A549 (cell line): ENCODE results near the gene WDR49. TPM values are rescaled to one million over a fixed set of nuclear protein-coding genes. Genes with fewer than 3 reads are reported as not detected.
A peak's percentile ranks its signal among the peaks of the same experiment; 100 is the strongest.
"Not testable (repeated sequence)": the region's sequence is repeated elsewhere in the genome, so short reads cannot be mapped to it uniquely, and the experiment has no call there.

ENCODE experiments used
- ATAC-seq, 2 experiments: fragments of 200-7000 bp in 1 of 2; fragments of >200 bp in 1 of 2; cut with Nextera tagmentation in 1 of 2; cut with Tn5 transposase in 1 of 2; 3 replicates each; pipeline versions ENCODE4 v1.8.0 to v1.9.1; 2018 to 2020; ENCODE audit warnings: mild to moderate bottlenecking in 1 of 2, moderate library complexity in 1 of 2
- CTCF ChIA-PET: fragments of 300-600 bp; sonication (Branson Sonifier 250); formaldehyde crosslinking; extraction: SDS; loops from one replicate; lab custom pipeline; 2021; ENCODE audit warnings: antibody characterized with exemption, inconsistent platforms; lab: Yijun Ruan, JAX
- POLR2A ChIA-PET: fragments of 350-600 bp; formaldehyde crosslinking; extraction: SDS; loops from one replicate; lab custom pipeline; 2021; ENCODE audit warnings: antibody characterized with exemption, inconsistent platforms; lab: Yijun Ruan, JAX
- DNase-seq, 2 experiments: peaks; one replicate each; pipeline versions ENCODE4 v3.0.0 to v3.0.0-alpha.2; 2011 to 2016; ENCODE audit warnings: low read depth in 1 of 2, low spot score in 1 of 2
- FAIRE-seq: peaks from 2 replicates; lab custom pipeline; 2011; peaks lifted over from hg19 to GRCh38; lab: Jason Lieb, UNC
- H3K27ac ChIP-seq, 2 experiments: fragments of >200 bp; sonication (Bioruptor Twin); formaldehyde crosslinking; 3 replicates each; pipeline ENCODE4 v1.5.1; 2016 to 2017
- H3K4me1 ChIP-seq: fragments of >200 bp; sonication (Bioruptor Twin); formaldehyde crosslinking; 3 replicates; pipeline ENCODE4 v1.6.1; 2016
- H3K4me2 ChIP-seq: fragments of >200 bp; sonication (Bioruptor Twin); formaldehyde crosslinking; 3 replicates; pipeline ENCODE4 v1.6.1; 2016
- H3K4me3 ChIP-seq: fragments of >200 bp; sonication (Bioruptor Twin); formaldehyde crosslinking; 3 replicates; pipeline ENCODE4 v1.5.1; 2016
- H3K9me3 ChIP-seq: fragments of >200 bp; sonication (Bioruptor Twin); formaldehyde crosslinking; 3 replicates; pipeline ENCODE4 v1.6.1; 2016
- BHLHE40 ChIP-seq: IDR thresholded peaks from 2 replicates; pipeline ENCODE4 v1.6.1; 2012; ENCODE audit warnings: low read depth, low read length, inconsistent platforms
- CBX8 ChIP-seq: fragments of 200-600 bp; sonication (generic); IDR thresholded peaks from 2 replicates; pipeline ENCODE4 v1.6.1; 2016
- CHD2 ChIP-seq: fragments of 150-350 bp; IDR thresholded peaks from 2 replicates; pipeline ENCODE4 v1.6.1; 2014; ENCODE audit warnings: low read length; ENCODE audit not compliant: partially characterized antibody
- EHF ChIP-seq: fragments of 250-450 bp; sonication (Bioruptor Pico); IDR thresholded peaks from 2 replicates; pipeline ENCODE4 v1.5.0; 2020; ENCODE audit warnings: mild to moderate bottlenecking
- EHMT2 ChIP-seq: fragments of 200-600 bp; sonication (generic); IDR thresholded peaks from 2 replicates; pipeline ENCODE4 v1.6.1; 2016; ENCODE audit warnings: antibody characterized with exemption, low read depth, mild to moderate bottlenecking, moderate library complexity
- ESRRA ChIP-seq: fragments of 150-350 bp; IDR thresholded peaks from 2 replicates; pipeline ENCODE4 v1.6.1; 2014; ENCODE audit warnings: mild to moderate bottlenecking, low read length, borderline replicate concordance
- FOSB ChIP-seq: fragments of 250-450 bp; sonication (Bioruptor Pico); IDR thresholded peaks from 2 replicates; pipeline ENCODE4 v1.5.0; 2020; ENCODE audit warnings: mild to moderate bottlenecking, moderate library complexity
- FOSL2 ChIP-seq, 2 experiments: fragments of 450-650 bp in 1 of 2; fragments of >200 bp in 1 of 2; sonication (Bioruptor Twin) in 1 of 2; formaldehyde crosslinking; IDR thresholded peaks; 2 replicates each; pipeline versions ENCODE4 v1.5.0 to v1.6.1; 2016 to 2020; ENCODE audit warnings: mild to moderate bottlenecking in 1 of 2, moderate library complexity in 1 of 2
- GATA3 ChIP-seq: IDR thresholded peaks from 2 replicates; pipeline ENCODE4 v1.6.1; 2012; ENCODE audit warnings: borderline replicate concordance
- HDAC2 ChIP-seq: fragments of 200-600 bp; sonication (generic); IDR thresholded peaks from 2 replicates; pipeline ENCODE4 v1.6.1; 2016
- JUN ChIP-seq, 2 experiments: fragments of >200 bp; sonication (Bioruptor Twin); formaldehyde crosslinking; IDR thresholded peaks; 2 replicates in 1 of 2; 3 replicates in 1 of 2; pipeline ENCODE4 v1.6.1; 2016 to 2017
- JUNB ChIP-seq: fragments of >200 bp; sonication (Bioruptor Twin); formaldehyde crosslinking; IDR thresholded peaks from 2 replicates; pipeline ENCODE4 v1.6.1; 2016
- KDM1A ChIP-seq: fragments of 200-600 bp; sonication (generic); IDR thresholded peaks from 2 replicates; pipeline ENCODE4 v1.6.1; 2016; ENCODE audit warnings: low read depth, mild to moderate bottlenecking
- MAFK ChIP-seq: fragments of 450-650 bp; IDR thresholded peaks from 2 replicates; pipeline ENCODE4 v1.6.1; 2014; ENCODE audit not compliant: partially characterized antibody
- MYC ChIP-seq: IDR thresholded peaks from 2 replicates; pipeline ENCODE4 v1.6.1; 2012; ENCODE audit warnings: mild to moderate bottlenecking, inconsistent platforms, low read length, improper control_type of control experiment, borderline replicate concordance
- NPAS2 ChIP-seq: fragments of 250-450 bp; sonication (Bioruptor Pico); IDR thresholded peaks from 2 replicates; pipeline ENCODE4 v1.8.0; 2022; ENCODE audit warnings: mild to moderate bottlenecking, moderate library complexity, borderline replicate concordance
- NR3C1 ChIP-seq: fragments of >200 bp; sonication (Bioruptor Twin); formaldehyde crosslinking; IDR thresholded peaks from 3 replicates; pipeline ENCODE4 v1.6.1; 2017
- PHF8 ChIP-seq: fragments of 200-600 bp; sonication (generic); IDR thresholded peaks from 2 replicates; pipeline ENCODE4 v1.6.1; 2016; ENCODE audit warnings: low read depth, mild to moderate bottlenecking, antibody characterized with exemption, moderate library complexity, borderline replicate concordance
- RARB ChIP-seq: fragments of 250-450 bp; sonication (Bioruptor Pico); IDR thresholded peaks from 2 replicates; pipeline ENCODE4 v1.8.0; 2021; ENCODE audit warnings: mild to moderate bottlenecking, moderate library complexity
- RFX5 ChIP-seq: fragments of 450-650 bp; IDR thresholded peaks from 2 replicates; pipeline ENCODE4 v1.7.1; 2014; ENCODE audit warnings: antibody characterized with exemption, mild to moderate bottlenecking, moderate library complexity
- SMC3 ChIP-seq: fragments of >200 bp; sonication (Bioruptor Twin); formaldehyde crosslinking; IDR thresholded peaks from 3 replicates; pipeline ENCODE4 v1.6.1; 2018; ENCODE audit warnings: inconsistent platforms
- SREBF2 ChIP-seq: fragments of 450-650 bp; IDR thresholded peaks from 2 replicates; pipeline ENCODE4 v1.6.1; 2014; ENCODE audit warnings: mild to moderate bottlenecking, moderate library complexity
- TFCP2L1 ChIP-seq: fragments of 250-450 bp; sonication (Bioruptor Pico); IDR thresholded peaks from 2 replicates; pipeline ENCODE4 v1.5.0; 2021; ENCODE audit warnings: mild to moderate bottlenecking
- ZC3H11A ChIP-seq: fragments of 450-650 bp; IDR thresholded peaks from 2 replicates; pipeline ENCODE4 v1.6.1; 2014; ENCODE audit warnings: antibody characterized with exemption, mild to moderate bottlenecking
- ZFP36 ChIP-seq: fragments of 450-650 bp; IDR thresholded peaks from 2 replicates; pipeline ENCODE4 v1.6.1; 2014; ENCODE audit warnings: borderline replicate concordance; ENCODE audit not compliant: partially characterized antibody
- WGBS: methylation state at CpG from one replicate; pipeline ENCODE4 v1.1.6; 2017; ENCODE audit errors: missing lambda C conversion rate; 5-methylcytosine and 5-hydroxymethylcytosine counted together
- polyA plus RNA-seq, 4 experiments: library from polyadenylated mRNA; depleted of rRNA in 3 of 4; stranded (reverse); fragments of >200 nt; fragmentation: RNase III in 1 of 4; extraction: RNeasy Plus Mini Kit Qiagen cat#74134 plus additional on column Dnase treatment in 1 of 4; gene quantifications; 2 replicates in 3 of 4; 3 replicates in 1 of 4; pipeline ENCODE4 v1.2.3, GENCODE V29; 2011 to 2017
- TF ChIP-seq, protein P1 (sequence below): fragments of 200-600 bp; sonication (generic); IDR thresholded peaks from 2 replicates; pipeline ENCODE4 v1.6.1; 2016; ENCODE audit warnings: antibody characterized with exemption, mild to moderate bottlenecking, moderate library complexity
- TF ChIP-seq, protein P2 (sequence below): IDR thresholded peaks from 2 replicates; pipeline ENCODE4 v1.6.1; 2012
- TF ChIP-seq, protein P3 (sequence below): fragments of 250-450 bp; sonication (Bioruptor Pico); IDR thresholded peaks from 2 replicates; pipeline ENCODE4 v1.5.0; 2020; ENCODE audit warnings: low read depth, mild to moderate bottlenecking, moderate library complexity
- TF ChIP-seq, protein P4 (sequence below): fragments of >200 bp; sonication (Bioruptor Twin); formaldehyde crosslinking; IDR thresholded peaks from 2 replicates; pipeline ENCODE4 v1.6.1; 2016
- TF ChIP-seq, protein P5 (sequence below): fragments of >200 bp; sonication (Bioruptor Twin); formaldehyde crosslinking; IDR thresholded peaks from 3 replicates; pipeline ENCODE4 v1.6.1; 2016

The WDR49 gene
- polyA plus RNA-seq, 2 of the 4 experiments (the other 2 are of a cell fraction), result not detected

DNA sequence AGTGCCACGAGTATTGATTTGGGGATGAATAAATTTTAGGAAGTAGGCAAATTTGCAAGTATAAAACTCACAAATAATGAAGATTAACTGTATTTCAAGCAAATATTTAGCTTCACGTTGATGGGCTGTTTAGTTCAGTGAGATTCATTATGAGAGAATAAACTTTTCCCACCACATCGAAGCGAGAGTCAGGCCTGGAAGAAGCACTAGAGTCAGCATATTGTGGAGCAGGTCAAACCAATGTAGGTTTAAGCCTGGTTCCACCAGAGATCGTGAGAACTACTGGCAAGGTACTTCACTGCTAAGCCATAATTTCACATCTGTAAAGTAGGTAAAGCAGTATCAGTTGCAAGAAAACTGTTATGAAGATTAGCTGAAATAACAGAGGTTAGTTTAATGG lies 22.3 kb downstream of the WDR49 start:
- 14% methylated on average over 5 of the region's 5 CpGs for WGBS
- CTCF ChIA-PET, result no interaction called here
- Histone ChIP-seq H3K27ac (no peak overlapping the region), H3K4me2 (no peak overlapping the region), H3K9me3 (no peaks in the 10 kb centered on the region), H3K4me3 (no peak overlapping the region), H3K4me1 (no peaks in the 10 kb centered on the region)
- FAIRE-seq (no peak), DNase-seq (no peak), ATAC-seq (no peak)
- POLR2A ChIA-PET, result no interaction called here
- TF ChIP-seq MAFK (peak; percentile 41), ZC3H11A (no peak), JUNB (no peak)

DNA sequence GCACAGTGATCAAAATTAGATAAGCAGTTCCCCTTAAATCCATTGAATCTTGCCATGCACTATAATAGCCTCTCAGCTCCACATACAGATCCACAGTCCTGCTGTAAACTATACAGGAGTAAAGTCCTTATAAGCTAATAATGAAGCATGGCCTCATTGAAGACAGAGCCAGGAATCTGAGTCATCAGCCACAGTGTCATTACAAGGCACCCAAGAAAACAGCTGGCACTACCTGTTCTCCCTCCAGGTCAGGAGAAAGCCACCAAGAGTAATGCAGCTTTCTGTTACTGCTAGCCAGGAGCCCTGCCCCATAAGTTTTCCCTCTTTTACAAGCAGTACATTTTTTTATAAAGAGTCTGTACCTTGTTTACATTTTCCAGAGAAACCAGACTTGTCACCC lies 27.3 kb downstream of the WDR49 start:
- DNase-seq, result no peak
- CTCF ChIA-PET, result no interaction called here
- H3K27ac ChIP-seq, result no peak overlapping the region
- no peak overlapping the region for H3K4me3 ChIP-seq
- no peak for ATAC-seq
- no peak for TF ChIP-seq TFCP2L1
- TF ChIP-seq FOSL2 (IDR thresholded peaks at IDR 0.05), result no peak
- no peak for TF ChIP-seq FOSL2 (CRISPR knock-in tag; IDR thresholded peaks at IDR 0.05)
- no peak for TF ChIP-seq SMC3
- no peak for TF ChIP-seq KDM1A
- TF ChIP-seq PHF8, result no peak
- TF ChIP-seq RARB (CRISPR knock-in tag), result no peak
- TF ChIP-seq, protein P1, sequence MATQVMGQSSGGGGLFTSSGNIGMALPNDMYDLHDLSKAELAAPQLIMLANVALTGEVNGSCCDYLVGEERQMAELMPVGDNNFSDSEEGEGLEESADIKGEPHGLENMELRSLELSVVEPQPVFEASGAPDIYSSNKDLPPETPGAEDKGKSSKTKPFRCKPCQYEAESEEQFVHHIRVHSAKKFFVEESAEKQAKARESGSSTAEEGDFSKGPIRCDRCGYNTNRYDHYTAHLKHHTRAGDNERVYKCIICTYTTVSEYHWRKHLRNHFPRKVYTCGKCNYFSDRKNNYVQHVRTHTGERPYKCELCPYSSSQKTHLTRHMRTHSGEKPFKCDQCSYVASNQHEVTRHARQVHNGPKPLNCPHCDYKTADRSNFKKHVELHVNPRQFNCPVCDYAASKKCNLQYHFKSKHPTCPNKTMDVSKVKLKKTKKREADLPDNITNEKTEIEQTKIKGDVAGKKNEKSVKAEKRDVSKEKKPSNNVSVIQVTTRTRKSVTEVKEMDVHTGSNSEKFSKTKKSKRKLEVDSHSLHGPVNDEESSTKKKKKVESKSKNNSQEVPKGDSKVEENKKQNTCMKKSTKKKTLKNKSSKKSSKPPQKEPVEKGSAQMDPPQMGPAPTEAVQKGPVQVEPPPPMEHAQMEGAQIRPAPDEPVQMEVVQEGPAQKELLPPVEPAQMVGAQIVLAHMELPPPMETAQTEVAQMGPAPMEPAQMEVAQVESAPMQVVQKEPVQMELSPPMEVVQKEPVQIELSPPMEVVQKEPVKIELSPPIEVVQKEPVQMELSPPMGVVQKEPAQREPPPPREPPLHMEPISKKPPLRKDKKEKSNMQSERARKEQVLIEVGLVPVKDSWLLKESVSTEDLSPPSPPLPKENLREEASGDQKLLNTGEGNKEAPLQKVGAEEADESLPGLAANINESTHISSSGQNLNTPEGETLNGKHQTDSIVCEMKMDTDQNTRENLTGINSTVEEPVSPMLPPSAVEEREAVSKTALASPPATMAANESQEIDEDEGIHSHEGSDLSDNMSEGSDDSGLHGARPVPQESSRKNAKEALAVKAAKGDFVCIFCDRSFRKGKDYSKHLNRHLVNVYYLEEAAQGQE, result no peak
- TF ChIP-seq, protein P2, sequence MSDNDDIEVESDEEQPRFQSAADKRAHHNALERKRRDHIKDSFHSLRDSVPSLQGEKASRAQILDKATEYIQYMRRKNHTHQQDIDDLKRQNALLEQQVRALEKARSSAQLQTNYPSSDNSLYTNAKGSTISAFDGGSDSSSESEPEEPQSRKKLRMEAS, result no peak
- no peak for TF ChIP-seq FOSB (CRISPR knock-in tag)
- TF ChIP-seq BHLHE40, result no peak
- no peak for TF ChIP-seq ZFP36
- no peak for TF ChIP-seq NPAS2 (CRISPR knock-in tag)
- TF ChIP-seq, protein P3, sequence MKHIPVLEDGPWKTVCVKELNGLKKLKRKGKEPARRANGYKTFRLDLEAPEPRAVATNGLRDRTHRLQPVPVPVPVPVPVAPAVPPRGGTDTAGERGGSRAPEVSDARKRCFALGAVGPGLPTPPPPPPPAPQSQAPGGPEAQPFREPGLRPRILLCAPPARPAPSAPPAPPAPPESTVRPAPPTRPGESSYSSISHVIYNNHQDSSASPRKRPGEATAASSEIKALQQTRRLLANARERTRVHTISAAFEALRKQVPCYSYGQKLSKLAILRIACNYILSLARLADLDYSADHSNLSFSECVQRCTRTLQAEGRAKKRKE (CRISPR knock-in tag), result no peak
- TF ChIP-seq CHD2, result no peak
- no peak for TF ChIP-seq RFX5
- TF ChIP-seq SREBF2, result no peak
- TF ChIP-seq, protein P4, sequence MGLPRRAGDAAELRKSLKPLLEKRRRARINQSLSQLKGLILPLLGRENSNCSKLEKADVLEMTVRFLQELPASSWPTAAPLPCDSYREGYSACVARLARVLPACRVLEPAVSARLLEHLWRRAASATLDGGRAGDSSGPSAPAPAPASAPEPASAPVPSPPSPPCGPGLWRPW, result no peak
- TF ChIP-seq JUN (IDR thresholded peaks at IDR 0.05), result no peak
- TF ChIP-seq GATA3, result no peak
- TF ChIP-seq, all 56 proteins: peak for 0
- no peak for FAIRE-seq
- no peaks in the 10 kb centered on the region for H3K4me1 ChIP-seq
- H3K9me3 ChIP-seq, result no peaks in the 10 kb centered on the region
- H3K4me2 ChIP-seq, result no peak overlapping the region
- POLR2A ChIA-PET, result no interaction called here

DNA sequence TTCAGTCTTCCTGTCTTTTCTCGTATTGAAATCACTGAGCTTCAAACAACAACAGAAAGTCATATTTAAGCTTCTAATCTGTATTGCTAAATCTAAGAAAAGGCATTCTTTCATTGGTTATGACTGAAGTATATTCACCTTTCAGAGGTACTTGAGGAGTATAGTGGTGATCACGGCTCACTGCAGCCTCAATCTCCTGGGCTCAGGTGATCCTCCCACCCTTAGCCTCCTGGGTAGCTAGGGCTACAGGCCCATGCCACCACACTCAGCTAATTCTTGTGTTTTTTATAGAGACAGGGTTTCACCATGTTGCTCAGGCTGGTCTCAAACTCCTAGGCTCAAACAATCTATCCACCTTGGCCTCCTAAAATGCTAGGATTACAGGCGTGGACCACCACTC lies 38.7 kb downstream of the WDR49 start:
- DNase-seq, result no peak
- no peaks in the 10 kb centered on the region for H3K4me1 ChIP-seq
- no peak for FAIRE-seq
- ATAC-seq, result no peak
- TF ChIP-seq MYC, result no peak
- no peak for TF ChIP-seq NR3C1
- TF ChIP-seq ESRRA, result no peak
- TF ChIP-seq FOSL2 (IDR thresholded peaks at IDR 0.05), result no peak
- no peak for TF ChIP-seq FOSL2 (CRISPR knock-in tag; IDR thresholded peaks at IDR 0.05)
- no peak for TF ChIP-seq RFX5
- TF ChIP-seq BHLHE40, result no peak
- no peak for TF ChIP-seq CHD2
- TF ChIP-seq HDAC2, result no peak
- TF ChIP-seq EHMT2, result no peak
- TF ChIP-seq CBX8, result no peak
- TF ChIP-seq EHF (CRISPR knock-in tag), result no peak
- TF ChIP-seq, protein P5, sequence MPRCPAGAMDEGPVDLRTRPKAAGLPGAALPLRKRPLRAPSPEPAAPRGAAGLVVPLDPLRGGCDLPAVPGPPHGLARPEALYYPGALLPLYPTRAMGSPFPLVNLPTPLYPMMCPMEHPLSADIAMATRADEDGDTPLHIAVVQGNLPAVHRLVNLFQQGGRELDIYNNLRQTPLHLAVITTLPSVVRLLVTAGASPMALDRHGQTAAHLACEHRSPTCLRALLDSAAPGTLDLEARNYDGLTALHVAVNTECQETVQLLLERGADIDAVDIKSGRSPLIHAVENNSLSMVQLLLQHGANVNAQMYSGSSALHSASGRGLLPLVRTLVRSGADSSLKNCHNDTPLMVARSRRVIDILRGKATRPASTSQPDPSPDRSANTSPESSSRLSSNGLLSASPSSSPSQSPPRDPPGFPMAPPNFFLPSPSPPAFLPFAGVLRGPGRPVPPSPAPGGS, result no peak
- TF ChIP-seq, all 56 proteins: peak for 0
- Histone ChIP-seq H3K9me3 (no peaks in the 10 kb centered on the region), H3K4me3 (no peak overlapping the region), H3K4me2 (no peak overlapping the region), H3K27ac (no peak overlapping the region)
- POLR2A ChIA-PET, result no interaction called here
- CTCF ChIA-PET, result no interaction called here
- WGBS, result 30% methylated on average over 3 of the region's 3 CpGs

DNA sequence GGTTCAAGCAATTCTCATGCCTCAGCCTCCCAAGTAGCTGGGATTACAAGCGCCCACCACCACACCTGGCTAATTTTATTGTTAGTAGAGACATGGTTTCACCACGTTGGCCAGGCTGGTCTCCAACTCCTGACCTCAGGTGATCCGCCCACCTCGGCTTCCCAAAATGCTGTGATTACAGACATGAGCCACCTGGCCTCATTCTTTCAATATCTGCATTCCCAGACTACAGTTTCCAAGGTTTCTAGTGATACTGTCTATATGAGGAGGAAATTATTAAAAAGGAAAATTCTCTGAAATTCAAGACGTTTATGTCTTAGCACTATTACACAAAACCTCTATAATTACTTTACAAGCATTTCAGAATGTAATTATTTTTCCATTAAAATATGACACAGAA lies 39.5 kb downstream of the WDR49 start:
- H3K4me1 ChIP-seq, FAIRE-seq, H3K9me3 ChIP-seq, H3K4me2 ChIP-seq, DNase-seq, CTCF ChIA-PET, H3K4me3 ChIP-seq, POLR2A ChIA-PET, ATAC-seq, H3K27ac ChIP-seq: not testable (repeated sequence)
- 34% methylated on average over 5 of the region's 5 CpGs for WGBS
